Measurements from ENCODE around the gene VCAN.

GRCh38 chr5:83443534-83443933 is 28.0 kb upstream of the VCAN start:
- TF ChIP-seq BHLHE40 (IDR thresholded peaks at IDR 0.05; ENCODE audit: borderline replicate concordance) (no peak), FOXK2 (IDR thresholded peaks at IDR 0.05) (no peak), FOXM1 (IDR thresholded peaks at IDR 0.05; ENCODE audit: borderline replicate concordance) (no peak)
